SU-DHL-6 (cell line): ENCODE data around the gene PARP14.

Source experiments
- CTCF ChIP-seq: fragments of 200-600 bp; sonication (generic); IDR thresholded peaks from one replicate; pipeline ENCODE4 v1.5.1; 2017; ENCODE audit warnings: antibody characterized with exemption, mild to moderate bottlenecking, low read length, moderate library complexity; ENCODE audit not compliant: insufficient read depth, poor library complexity, severe bottlenecking
- EZH2phosphoT487 ChIP-seq: fragments of 200-600 bp; sonication (generic), shearing (Covaris generic); conservative IDR thresholded peaks from 2 replicates; pipeline ENCODE4 v1.6.1; 2018; ENCODE audit warnings: mild to moderate bottlenecking, antibody characterized with exemption, low read length, moderate library complexity, mixed read lengths

DNA sequence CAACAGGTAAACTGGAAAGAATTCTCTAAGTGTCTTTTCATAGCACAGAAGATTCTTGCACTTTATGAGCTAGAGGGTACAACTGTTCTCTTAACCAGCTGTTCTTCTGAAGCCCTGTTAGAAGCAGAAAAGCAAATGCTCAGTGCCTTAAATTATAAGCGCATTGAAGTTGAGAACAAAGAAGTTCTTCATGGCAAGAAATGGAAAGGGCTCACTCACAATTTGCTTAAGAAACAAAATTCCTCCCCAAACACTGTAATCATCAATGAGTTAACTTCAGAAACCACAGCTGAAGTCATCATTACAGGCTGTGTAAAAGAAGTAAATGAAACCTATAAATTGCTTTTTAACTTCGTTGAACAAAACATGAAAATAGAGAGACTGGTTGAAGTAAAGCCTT is 19.6 kb downstream of the PARP14 start:
- no peak for TF ChIP-seq EZH2phosphoT487
- TF ChIP-seq CTCF: no peak
